Thymus (tissue), 11 donors: ENCODE measurements around the gene KSR1. TPM values are rescaled to one million over a fixed set of nuclear protein-coding genes. Genes with fewer than 3 reads are reported as not detected.

Experiments
- DNase-seq, 9 donors: peaks; one replicate each; pipeline ENCODE4 v3.0.0-alpha.2; 2013; ENCODE audit warnings: low spot score in 9 of 9, low read depth in 6 of 9, missing footprints in 1 of 9
- H3K27ac ChIP-seq, 2 donors: one replicate each; pipeline ENCODE4 v1.5.1; 2013; ENCODE audit warnings: control low read depth in 1 of 2, low read depth in 1 of 2, low read length in 1 of 2, mild to moderate bottlenecking in 1 of 2, moderate library complexity in 1 of 2
- H3K27me3 ChIP-seq, 2 donors: one replicate each; pipeline ENCODE4 v1.5.1; 2013; ENCODE audit warnings: low read length in 1 of 2; ENCODE audit not compliant: control insufficient read depth in 2 of 2, insufficient read depth in 1 of 2
- H3K36me3 ChIP-seq, 2 donors: one replicate each; pipeline ENCODE4 v1.5.1; 2013; ENCODE audit warnings: low read length in 1 of 2, mild to moderate bottlenecking in 1 of 2, moderate library complexity in 1 of 2; ENCODE audit not compliant: control insufficient read depth in 2 of 2, insufficient read depth in 2 of 2
- H3K4me1 ChIP-seq, 2 donors: one replicate each; pipeline ENCODE4 v1.5.1; 2013; ENCODE audit warnings: low read length in 2 of 2; ENCODE audit not compliant: control insufficient read depth in 2 of 2, insufficient read depth in 2 of 2
- H3K4me3 ChIP-seq, 2 donors: one replicate each; pipeline ENCODE4 v1.5.1; 2013; ENCODE audit warnings: low read length in 2 of 2, control low read depth in 1 of 2, mild to moderate bottlenecking in 1 of 2
- H3K9me3 ChIP-seq, 2 donors: one replicate each; pipeline ENCODE4 v1.5.1; 2013; ENCODE audit warnings: low read length in 1 of 2, mild to moderate bottlenecking in 1 of 2; ENCODE audit not compliant: control insufficient read depth in 2 of 2, insufficient read depth in 1 of 2
- WGBS: extraction: QIAGEN DNeasy Blood & Tissue Kit; methylation state at CpG from one replicate; pipeline ENCODE4 v1.1.7; 2013; 5-methylcytosine and 5-hydroxymethylcytosine counted together
- polyA plus RNA-seq: library from polyadenylated mRNA; stranded (reverse); fragments of 200-250 nt; gene quantifications from one replicate; pipeline ENCODE4 v1.2.3, GENCODE V29; 2013
- total RNA-seq: library from RNA; stranded (reverse); fragments of 120-200 nt; gene quantifications from one replicate; pipeline ENCODE4 v1.2.4, GENCODE V29; 2013
- donor health status: healthy.

Gene KSR1
- total and polyA plus RNA-seq, 2 donors = 12.5 to 32.8 TPM

GRCh38 chr17:27479838-27480237 is 23.6 kb downstream of the KSR1 start:
- no peaks in the 10 kb centered on the region for H3K36me3 ChIP-seq
- H3K27me3 ChIP-seq = no peaks in the 10 kb centered on the region
- DNase-seq = no peak
- 71% methylated on average over 3 of the region's 3 CpGs for WGBS
- peaks cover 10 to 31% of the 10 kb centered on the region in 2 donors for H3K4me1 ChIP-seq
- no peaks in the 10 kb centered on the region for H3K9me3 ChIP-seq
- no peak overlapping the region for H3K4me3 ChIP-seq
- H3K27ac ChIP-seq = no peak overlapping the region

- Histone ChIP-seq H3K36me3 (no peaks in the 10 kb centered on the region), H3K4me1 (peaks cover 10 to 23% of the 10 kb centered on the region in 2 donors), H3K27me3 (no peaks in the 10 kb centered on the region), H3K9me3 (no peaks in the 10 kb centered on the region), H3K4me3 (no peak overlapping the region), H3K27ac (no peak overlapping the region)
- no peak for DNase-seq
- 97% methylated on average over 4 of the region's 4 CpGs for WGBS
Measured at GRCh38 chr17:27480699-27481098, 24.5 kb downstream of the KSR1 start.

DNA sequence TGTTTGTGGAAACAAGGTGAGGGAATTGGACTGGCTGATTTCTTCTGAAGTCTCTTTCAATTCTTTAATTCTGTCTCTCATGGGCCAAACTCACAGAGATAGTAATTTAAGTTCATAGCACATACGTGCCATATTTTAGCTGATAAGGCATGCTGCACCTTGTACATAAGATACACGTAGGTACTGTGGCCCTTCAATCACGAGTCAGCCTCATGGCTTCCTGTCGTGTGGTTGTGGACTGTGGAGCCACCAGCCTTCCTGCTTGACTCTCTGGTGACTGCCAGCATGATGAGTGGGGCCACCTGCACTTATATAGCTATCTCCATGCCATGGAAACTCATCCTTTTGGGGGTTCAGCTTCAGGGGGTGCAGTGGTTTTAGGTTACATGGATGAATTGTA is 25.1 kb downstream of the KSR1 start:
- DNase-seq = peak in 4 of 9 donors; percentile 31 to 75 (median 49)
- 7% methylated on average over 4 of the region's 4 CpGs for WGBS
- Histone ChIP-seq H3K27ac (no peak overlapping the region), H3K4me1 (peaks cover 10 to 23% of the 10 kb centered on the region in 2 donors), H3K36me3 (no peaks in the 10 kb centered on the region), H3K27me3 (no peaks in the 10 kb centered on the region), H3K9me3 (no peaks in the 10 kb centered on the region), H3K4me3 (no peak overlapping the region)

- H3K4me3 ChIP-seq = no peak overlapping the region
- DNase-seq = no peak
- H3K9me3 ChIP-seq = no peaks in the 10 kb centered on the region
- no peak overlapping the region for H3K27ac ChIP-seq
- peaks cover 6 to 8% of the 10 kb centered on the region in 2 donors for H3K4me1 ChIP-seq
- no peaks in the 10 kb centered on the region for H3K27me3 ChIP-seq
- 94% methylated on average over 2 of the region's 2 CpGs for WGBS
- H3K36me3 ChIP-seq = no peaks in the 10 kb centered on the region
Measured at GRCh38 chr17:27485125-27485524, 28.9 kb downstream of the KSR1 start.

GRCh38 chr17:27485716-27486495 is 29.7 kb downstream of the KSR1 start:
- WGBS = 94% methylated on average over 8 of the region's 8 CpGs
- H3K27me3 ChIP-seq = no peaks in the 10 kb centered on the region
- peaks cover 6 to 8% of the 10 kb centered on the region in 2 donors for H3K4me1 ChIP-seq
- H3K27ac ChIP-seq = no peak overlapping the region
- H3K9me3 ChIP-seq = no peaks in the 10 kb centered on the region
- no peaks in the 10 kb centered on the region for H3K36me3 ChIP-seq
- DNase-seq = no peak
- no peak overlapping the region for H3K4me3 ChIP-seq

DNA sequence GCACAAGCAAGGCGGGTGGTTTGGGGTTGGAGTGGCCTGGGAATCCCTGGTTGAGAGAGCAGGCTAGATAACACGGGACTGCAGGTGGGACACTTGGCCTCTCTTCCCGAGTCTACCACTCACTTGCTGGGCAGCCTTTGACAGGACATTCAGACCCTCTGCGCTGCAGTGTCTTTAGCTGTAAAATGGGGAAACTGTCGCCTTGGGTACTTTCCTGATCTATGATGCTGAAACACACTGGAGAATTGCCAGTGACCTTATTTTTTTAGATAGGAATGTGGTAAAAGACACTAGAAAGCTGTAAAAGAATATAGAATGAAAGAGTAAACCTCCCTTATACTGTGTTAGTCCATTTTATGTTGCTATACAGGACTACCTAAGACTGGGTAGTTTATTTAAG is 30.5 kb downstream of the KSR1 start:
- H3K4me1 ChIP-seq = peaks cover 0 to under 1% of the 10 kb centered on the region in 2 donors
- H3K4me3 ChIP-seq = no peak overlapping the region
- no peak overlapping the region for H3K27ac ChIP-seq
- no peaks in the 10 kb centered on the region for H3K27me3 ChIP-seq
- peaks cover 0 to 2% of the 10 kb centered on the region in 2 donors for H3K9me3 ChIP-seq
- H3K36me3 ChIP-seq = no peaks in the 10 kb centered on the region
- no peak for DNase-seq
- 95% methylated on average over 5 of the region's 5 CpGs for WGBS

DNA sequence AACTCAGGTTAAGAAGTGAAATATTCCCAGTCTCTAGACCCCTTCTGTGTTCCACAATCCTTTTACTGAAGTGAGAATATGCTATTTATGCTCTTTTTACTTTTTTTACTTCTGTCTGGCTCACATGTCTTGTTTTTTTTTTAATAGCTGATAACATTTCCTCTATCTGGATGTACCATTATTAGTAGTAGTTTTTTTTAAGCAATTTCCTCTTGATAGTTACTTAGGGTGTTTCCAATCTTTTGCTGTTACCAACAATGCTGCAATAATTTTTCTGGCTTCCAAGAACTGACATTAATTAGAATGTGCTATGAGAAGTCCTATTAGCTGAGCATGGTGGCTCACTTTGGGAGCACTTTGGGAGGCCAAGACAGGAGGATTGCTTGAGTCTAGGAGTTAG is 32.0 kb downstream of the KSR1 start:
- no peaks in the 10 kb centered on the region for H3K27me3 ChIP-seq
- peaks cover 0 to 7% of the 10 kb centered on the region in 2 donors for H3K4me1 ChIP-seq
- H3K4me3 ChIP-seq = no peak overlapping the region
- H3K36me3 ChIP-seq = no peaks in the 10 kb centered on the region
- no peak for DNase-seq
- peaks cover 0 to 2% of the 10 kb centered on the region in 2 donors for H3K9me3 ChIP-seq
- no peak overlapping the region for H3K27ac ChIP-seq

DNA sequence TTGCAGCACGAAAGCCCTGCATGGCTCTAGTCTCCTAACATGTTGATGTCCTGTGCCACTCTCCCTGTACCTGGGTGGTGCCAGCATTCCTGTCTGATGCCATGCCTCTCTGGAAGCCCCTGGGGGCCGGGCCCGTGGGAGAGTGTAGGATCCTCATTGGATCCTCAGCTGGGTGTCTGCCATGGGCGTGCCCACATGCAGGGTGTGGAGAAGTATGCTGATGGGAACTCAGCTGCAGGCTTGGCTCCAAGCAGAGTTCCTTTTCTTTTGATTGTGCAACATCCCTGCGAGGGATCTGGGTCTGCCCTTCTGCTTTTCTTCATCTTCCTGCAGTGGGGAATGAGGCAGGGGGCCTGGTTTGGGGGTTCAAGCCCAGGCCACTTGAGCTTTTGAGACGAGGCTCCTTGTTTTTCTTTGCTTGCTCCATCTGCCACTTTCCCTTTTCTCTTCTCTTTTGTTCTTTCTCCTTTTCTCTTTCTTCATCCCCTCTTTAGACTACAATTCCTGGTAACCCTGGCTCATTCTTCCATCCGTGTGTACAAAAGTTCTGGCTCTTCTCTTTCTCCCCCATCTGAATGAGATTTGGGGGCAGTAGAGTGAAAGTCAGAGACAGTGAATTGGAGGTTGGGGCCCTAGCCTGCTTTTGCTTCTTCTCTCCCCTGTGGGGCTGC is 32.9 kb downstream of the KSR1 start:
- Histone ChIP-seq H3K27me3 (no peaks in the 10 kb centered on the region), H3K4me1 (peaks cover 0 to 7% of the 10 kb centered on the region in 2 donors), H3K27ac (peak overlapping the region in 1 of 2 donors; percentile 18), H3K36me3 (no peaks in the 10 kb centered on the region), H3K4me3 (no peak overlapping the region), H3K9me3 (peaks cover 0 to 2% of the 10 kb centered on the region in 2 donors)
- WGBS = 69% methylated on average over 7 of the region's 7 CpGs
- no peak for DNase-seq

- no peaks in the 10 kb centered on the region for H3K27me3 ChIP-seq
- no peak overlapping the region for H3K27ac ChIP-seq
- peaks cover 0 to 2% of the 10 kb centered on the region in 2 donors for H3K9me3 ChIP-seq
- 95% methylated on average over 4 of the region's 4 CpGs for WGBS
- H3K36me3 ChIP-seq = no peaks in the 10 kb centered on the region
- H3K4me1 ChIP-seq = peaks cover 0 to 10% of the 10 kb centered on the region in 2 donors
- no peak overlapping the region for H3K4me3 ChIP-seq
- no peak for DNase-seq
Measured at GRCh38 chr17:27490391-27490790, 34.1 kb downstream of the KSR1 start.
